K562 (cell line): ENCODE measurements around the gene BCCIP. TPM values are rescaled to one million over a fixed set of nuclear protein-coding genes. Genes with fewer than 3 reads are reported as not detected.

Experiments
- ATAC-seq: fragments of 200-7000 bp; cut with Tn5 transposase; 3 replicates; pipeline ENCODE4 v1.9.1; 2020; ENCODE audit warnings: moderate library complexity
- BruUV-seq: library from RNA; stranded (reverse); fragments of 400-500 nt; replicated peaks from 2 replicates; lab custom pipeline; 2021; lab: Mats Ljungman, UMichigan
- CTCF ChIA-PET: fragments of 300-600 bp; formaldehyde crosslinking; extraction: SDS; loops from one replicate; lab custom pipeline; 2021; ENCODE audit warnings: low intra/inter-chr PET ratio; lab: Yijun Ruan, JAX
- POLR2A ChIA-PET: fragments of 300-600, 350-650 bp; sonication (Branson Sonifier 250); formaldehyde crosslinking; extraction: SDS; loops from one replicate; lab custom pipeline; 2021; ENCODE audit warnings: antibody characterized with exemption, inconsistent platforms; lab: Yijun Ruan, JAX
- DNase-seq, 4 experiments: peaks; one replicate each; pipeline versions ENCODE4 v3.0.0 to v3.0.0-alpha.2; 2011 to 2018; ENCODE audit warnings: low spot score in 3 of 4, mixed read lengths in 3 of 4; ENCODE audit errors: extremely low read depth in 1 of 4
- FAIRE-seq: peaks from 2 replicates; lab custom pipeline; 2011; peaks lifted over from hg19 to GRCh38; lab: Jason Lieb, UNC
- H2AFZ ChIP-seq: 2 replicates; pipeline ENCODE4 v1.6.0; 2011; ENCODE audit warnings: low read depth, low read length, control low read depth, inconsistent platforms
- H3K27ac ChIP-seq: fragments of 200-600 bp; 3 replicates; pipeline ENCODE4 v1.8.0; 2011; ENCODE audit warnings: low read depth, mild to moderate bottlenecking, control low read depth, inconsistent platforms, low read length, moderate library complexity, mixed read lengths; ENCODE audit errors: extremely low read depth
- H3K27me3 ChIP-seq, 2 experiments: fragments of 300-600 bp in 1 of 2; 2 replicates in 1 of 2; 3 replicates in 1 of 2; pipeline versions ENCODE4 v1.6.0 to v1.8.0; 2011; ENCODE audit warnings: inconsistent platforms in 2 of 2, low read length in 2 of 2, mild to moderate bottlenecking in 1 of 2, mixed read lengths in 1 of 2, moderate library complexity in 1 of 2; ENCODE audit not compliant: control insufficient read depth in 2 of 2, insufficient read depth in 2 of 2
- H3K36me3 ChIP-seq: fragments of 300-600 bp; 3 replicates; pipeline ENCODE4 v1.8.0; 2011; ENCODE audit warnings: mild to moderate bottlenecking, low read length, inconsistent platforms; ENCODE audit not compliant: control insufficient read depth, insufficient read depth
- H3K4me1 ChIP-seq, 2 experiments: fragments of 200-600 bp in 1 of 2; replicated peaks in 1 of 2; 2 replicates in 1 of 2; 3 replicates in 1 of 2; pipeline versions ENCODE4 v1.5.1 to v1.8.0; 2011; ENCODE audit warnings: inconsistent platforms in 2 of 2, low read length in 2 of 2, mild to moderate bottlenecking in 1 of 2, mixed read lengths in 1 of 2, moderate library complexity in 1 of 2; ENCODE audit not compliant: control insufficient read depth in 2 of 2, insufficient read depth in 2 of 2
- H3K4me2 ChIP-seq: 2 replicates; pipeline ENCODE4 v1.6.1; 2011; ENCODE audit warnings: low read length, control low read depth, inconsistent platforms, mixed read lengths; ENCODE audit not compliant: insufficient read depth
- H3K4me3 ChIP-seq: fragments of 200-600 bp; sonication (generic), shearing (Covaris generic); 2 replicates; pipeline ENCODE4 v1.5.1; 2016; ENCODE audit warnings: control low read depth, inconsistent platforms
- H3K79me2 ChIP-seq: fragments of 200-600 bp; 3 replicates; pipeline ENCODE4 v1.8.0; 2011; ENCODE audit warnings: low read length, inconsistent platforms; ENCODE audit not compliant: control insufficient read depth, insufficient read depth
- H3K9ac ChIP-seq, 2 experiments: 2 replicates each; pipeline versions ENCODE4 v1.6.0 to v1.6.1; 2011; ENCODE audit warnings: low read depth in 2 of 2, low read length in 2 of 2, control low read depth in 1 of 2, inconsistent platforms in 1 of 2, mild to moderate bottlenecking in 1 of 2, mixed read lengths in 1 of 2; ENCODE audit not compliant: insufficient read depth in 1 of 2
- H3K9me1 ChIP-seq: one replicate; pipeline ENCODE4 v1.6.0; 2011; ENCODE audit warnings: inconsistent platforms, mild to moderate bottlenecking, low read length, moderate library complexity; ENCODE audit not compliant: control insufficient read depth, insufficient read depth
- H3K9me3 ChIP-seq: replicated peaks from 2 replicates; pipeline ENCODE4 v1.5.1; 2011; ENCODE audit warnings: low read depth, low read length, inconsistent platforms; ENCODE audit not compliant: control insufficient read depth, insufficient read depth
- H4K20me1 ChIP-seq: replicated peaks from 2 replicates; pipeline ENCODE4 v1.6.1; 2011; ENCODE audit warnings: low read length, inconsistent platforms, mixed read lengths; ENCODE audit not compliant: control insufficient read depth, insufficient read depth
- CCAR2 ChIP-seq: fragments of 200-400 bp; formaldehyde crosslinking; IDR thresholded peaks from 2 replicates; pipeline ENCODE4 v1.6.1; 2017; ENCODE audit warnings: mild to moderate bottlenecking, low read depth, low read length
- PPARD ChIP-seq: fragments of 250-450 bp; sonication (Bioruptor Pico); IDR thresholded peaks from 2 replicates; pipeline ENCODE4 v1.8.0; 2022; ENCODE audit warnings: inconsistent platforms, mild to moderate bottlenecking, moderate library complexity
- WGBS: fragments of 100-300 bp; shearing (Covaris generic); methylation state at CpG from one replicate; pipeline ENCODE4 v1.1.6; 2016; ENCODE audit warnings: low coverage, mixed read lengths; ENCODE audit not compliant: insufficient coverage; ENCODE audit errors: missing lambda C conversion rate; 5-methylcytosine and 5-hydroxymethylcytosine counted together
- in situ Hi-C: fragments of 300-500 bp; cut with MboI; formaldehyde crosslinking; loops from 4 replicates; pipeline ENCODE4 v1.15.0; 2018; ENCODE audit warnings: inconsistent platforms, mixed read lengths
- intact Hi-C: fragments of 100-400 bp; cut with micrococcal nuclease; formaldehyde crosslinking; loops from 2 replicates; pipeline ENCODE4 v1.14.2; 2022
- polyA plus RNA-seq, 8 experiments: library from polyadenylated mRNA; depleted of rRNA in 4 of 8; stranded (reverse) in 5 of 8; unstranded in 3 of 8; fragments of >200 nt; fragmentation: Nextera tagmentation in 2 of 8; fragmentation: Illumina TruSeq in 1 of 8; extraction: Ambion mirVana in 2 of 8; extraction: Trizol in 1 of 8; gene quantifications; 2 replicates each; pipeline versions ENCODE4 v1.2.1 to v1.2.3, GENCODE V29; 2011 to 2014; ENCODE audit warnings: inconsistent platforms in 1 of 8, missing spikeins in 1 of 8
- total RNA-seq, 7 experiments: library from RNA; depleted of rRNA in 6 of 7; stranded (reverse); fragments of >200 nt in 6 of 7; fragmentation: Illumina TruSeq in 2 of 7; extraction: Trizol in 2 of 7; gene quantifications; 2 replicates each; pipeline versions ENCODE4 v1.2.1 to v1.2.3, GENCODE V29; 2011 to 2021; ENCODE audit warnings: low replicate concordance in 1 of 7
- TF ChIP-seq, protein P1 (sequence below), 2 experiments: IDR thresholded peaks; 2 replicates each; pipeline ENCODE4 v1.6.1; 2011; ENCODE audit warnings: borderline replicate concordance in 1 of 2, control low read depth in 1 of 2, low read depth in 1 of 2, low read length in 1 of 2, mild to moderate bottlenecking in 1 of 2, mixed read lengths in 1 of 2, moderate library complexity in 1 of 2; ENCODE audit not compliant: insufficient read depth in 1 of 2, insufficient read length in 1 of 2, poor library complexity in 1 of 2, severe bottlenecking in 1 of 2; ENCODE audit errors: extremely low read depth in 1 of 2

The BCCIP gene
- total and polyA plus RNA-seq, 9 of the 15 experiments (the other 6 are each of a cell fraction or from before 2014, with no cell fraction given), result 95.1 to 204 (median 163) TPM

DNA sequence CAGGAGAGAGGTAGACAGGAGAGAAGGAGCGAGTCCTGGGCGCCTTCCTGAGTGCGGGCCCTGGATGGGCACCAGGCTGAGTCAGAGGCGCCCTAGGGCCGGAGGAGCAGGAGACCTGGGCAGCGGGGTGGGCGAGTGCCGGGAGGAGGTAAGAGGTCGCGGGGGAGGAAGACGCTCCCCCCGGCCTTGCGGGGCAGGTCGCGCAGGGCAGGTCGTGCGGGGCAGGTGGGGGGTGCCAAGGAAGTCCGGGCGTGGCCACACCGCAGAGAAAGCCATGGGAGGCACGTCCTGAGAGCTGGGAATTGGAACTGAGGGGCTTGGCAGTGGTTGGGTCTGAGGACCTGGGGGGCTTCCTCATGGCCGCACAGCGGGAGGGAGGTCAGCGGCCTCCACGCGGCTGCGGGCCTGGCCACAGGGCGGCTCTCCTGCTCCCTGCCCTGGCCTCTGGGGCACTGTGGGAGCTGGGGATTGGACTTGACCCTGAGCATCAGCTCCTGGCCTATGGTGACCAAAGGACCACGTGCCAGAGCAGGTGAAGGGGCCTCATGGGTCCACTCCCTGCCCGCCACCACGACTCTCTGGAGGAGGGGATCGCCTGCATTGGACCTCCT, 48.7 kb upstream of the BCCIP start (continued):
- TF ChIP-seq PPARD (CRISPR knock-in tag), result no peak

DNA sequence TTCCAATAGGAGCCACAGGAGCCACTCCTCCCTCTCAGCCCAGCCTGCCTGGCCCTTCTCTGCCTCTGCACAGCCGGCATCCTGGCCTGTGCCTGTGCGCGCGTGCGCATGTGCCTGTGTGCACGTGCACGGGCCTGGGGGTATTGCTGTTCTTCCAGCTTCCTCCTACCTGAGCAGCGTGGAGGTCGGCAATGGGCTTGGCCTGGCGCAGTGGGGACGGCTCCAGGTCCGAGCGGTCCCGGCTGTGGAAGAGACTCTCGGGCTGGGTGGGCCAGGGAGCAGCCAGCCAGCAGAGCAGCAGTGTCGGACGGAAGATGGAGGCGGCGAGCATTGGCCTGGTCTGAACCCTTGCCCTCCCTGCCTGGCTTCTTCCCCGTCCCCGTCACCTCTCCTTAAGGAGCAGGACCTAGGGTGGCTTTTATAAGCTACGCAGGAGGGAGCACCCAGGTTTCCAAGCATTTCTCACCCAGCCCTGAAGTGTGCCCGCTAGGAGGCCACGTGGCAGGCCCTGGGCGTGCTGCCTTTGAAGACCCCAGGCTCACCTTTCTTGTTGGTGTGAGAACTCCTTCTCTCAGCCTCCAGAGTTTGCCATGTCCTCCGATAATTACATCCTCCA, 47.7 kb upstream of the BCCIP start, which contains the start of gene MMP21:
TSS of gene MMP21 (minus strand) at position 331 of the 616 bp plus-strand sequence. CDS start at position 331, 0 bp downstream.
- BruUV-seq, result no TSS peak
- ChIA-PET CTCF (no interaction called here), POLR2A (no interaction called here)
- DNase-seq, result no peak
- FAIRE-seq, result no peak
- WGBS, result 67% methylated on average over 15 of the region's 26 CpGs
- TF ChIP-seq CCAR2, result no peak
- TF ChIP-seq, protein P1, sequence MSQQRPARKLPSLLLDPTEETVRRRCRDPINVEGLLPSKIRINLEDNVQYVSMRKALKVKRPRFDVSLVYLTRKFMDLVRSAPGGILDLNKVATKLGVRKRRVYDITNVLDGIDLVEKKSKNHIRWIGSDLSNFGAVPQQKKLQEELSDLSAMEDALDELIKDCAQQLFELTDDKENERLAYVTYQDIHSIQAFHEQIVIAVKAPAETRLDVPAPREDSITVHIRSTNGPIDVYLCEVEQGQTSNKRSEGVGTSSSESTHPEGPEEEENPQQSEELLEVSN (IDR thresholded peaks at IDR 0.05; ENCODE audit: borderline replicate concordance in 1 of 2, extremely low read depth in 1 of 2, insufficient read depth in 1 of 2, insufficient read length in 1 of 2, low read depth in 1 of 2, low read length in 1 of 2, poor library complexity in 1 of 2, severe bottlenecking in 1 of 2), result peak in 1 of 2 experiments; percentile 13
- Histone ChIP-seq H3K9ac (no peak within 1 kb of the TSS), H3K4me3 (no peak within 1 kb of the TSS), H3K79me2 (no peaks in the 10 kb centered on the region), H3K27me3 (no peaks in the 10 kb centered on the region), H3K4me1 (peaks cover 0 to 13% of the 10 kb centered on the region in 2 experiments; a peak in 2 of 5 replicates), H3K36me3 (no peaks in the 10 kb centered on the region), H3K9me3 (no peaks in the 10 kb centered on the region), H4K20me1 (no peaks in the 10 kb centered on the region), H2AFZ (0 out of 2 replicates have a peak within 1 kb of the TSS, but pooled peaks have one; percentile 24), H3K9me1 (no peaks in the 10 kb centered on the region), H3K4me2 (no peak within 1 kb of the TSS), H3K27ac (no peak within 1 kb of the TSS)
- in situ Hi-C loops (no loop called here), intact Hi-C loops (no loop called here)
- ATAC-seq, result no peak
